Duodenal mucosa (tissue), 2 donors: ENCODE results near the gene C12orf42.

Experiments used
- H3K27ac ChIP-seq: one replicate; pipeline ENCODE4 v1.7.0; 2013; ENCODE audit warnings: low read depth, low read length
- H3K27me3 ChIP-seq, 2 donors: one replicate each; pipeline ENCODE4 v1.7.0; 2013; ENCODE audit warnings: low read length in 2 of 2, control low read depth in 1 of 2; ENCODE audit not compliant: insufficient read depth in 2 of 2, control insufficient read depth in 1 of 2
- H3K36me3 ChIP-seq, 2 donors: one replicate each; pipeline ENCODE4 v1.7.0; 2013; ENCODE audit warnings: low read length in 2 of 2, control low read depth in 1 of 2; ENCODE audit not compliant: insufficient read depth in 2 of 2, control insufficient read depth in 1 of 2
- H3K4me1 ChIP-seq, 2 donors: one replicate each; pipeline ENCODE4 v1.7.0; 2013; ENCODE audit warnings: low read length in 2 of 2, control low read depth in 1 of 2; ENCODE audit not compliant: insufficient read depth in 2 of 2, control insufficient read depth in 1 of 2
- H3K4me3 ChIP-seq, 2 donors: one replicate each; pipeline ENCODE4 v1.7.0; 2013; ENCODE audit warnings: low read length in 2 of 2, low read depth in 1 of 2
- H3K9ac ChIP-seq, 2 donors: one replicate each; pipeline ENCODE4 v1.7.0; 2013; ENCODE audit warnings: low read length in 2 of 2, low read depth in 1 of 2
- H3K9me3 ChIP-seq, 2 donors: one replicate each; pipeline ENCODE4 v1.7.0; 2013; ENCODE audit warnings: low read length in 2 of 2, control low read depth in 1 of 2; ENCODE audit not compliant: control insufficient read depth in 1 of 2

C12orf42 gene

GRCh38 chr12:103279444-103279843 is 216.3 kb downstream of the C12orf42 start:
- Histone ChIP-seq H3K27me3 (no peaks in the 10 kb centered on the region), H3K27ac (no peak overlapping the region), H3K9me3 (no peaks in the 10 kb centered on the region), H3K4me1 (no peaks in the 10 kb centered on the region), H3K4me3 (no peak overlapping the region), H3K9ac (no peak overlapping the region), H3K36me3 (no peaks in the 10 kb centered on the region)

- Histone ChIP-seq H3K27ac (no peak overlapping the region), H3K4me1 (no peaks in the 10 kb centered on the region), H3K27me3 (no peaks in the 10 kb centered on the region), H3K4me3 (no peak overlapping the region), H3K9me3 (no peaks in the 10 kb centered on the region), H3K36me3 (no peaks in the 10 kb centered on the region), H3K9ac (no peak overlapping the region)
Measured at GRCh38 chr12:103278329-103278728, 217.4 kb downstream of the C12orf42 start.

- Histone ChIP-seq H3K4me1 (no peaks in the 10 kb centered on the region), H3K27me3 (no peaks in the 10 kb centered on the region), H3K27ac (no peak overlapping the region), H3K9me3 (no peaks in the 10 kb centered on the region), H3K36me3 (no peaks in the 10 kb centered on the region), H3K4me3 (no peak overlapping the region), H3K9ac (no peak overlapping the region)
Measured at GRCh38 chr12:103273645-103274044, 222.1 kb downstream of the C12orf42 start.

GRCh38 chr12:103272949-103273348 is 222.8 kb downstream of the C12orf42 start:
- Histone ChIP-seq H3K4me3 (no peak overlapping the region), H3K27ac (no peak overlapping the region), H3K4me1 (no peaks in the 10 kb centered on the region), H3K36me3 (no peaks in the 10 kb centered on the region), H3K9me3 (no peaks in the 10 kb centered on the region), H3K27me3 (no peaks in the 10 kb centered on the region), H3K9ac (no peak overlapping the region)

GRCh38 chr12:103269946-103270345 is 225.8 kb downstream of the C12orf42 start:
- Histone ChIP-seq H3K4me1 (no peaks in the 10 kb centered on the region), H3K27me3 (no peaks in the 10 kb centered on the region), H3K9ac (no peak overlapping the region), H3K4me3 (no peak overlapping the region), H3K36me3 (no peaks in the 10 kb centered on the region), H3K9me3 (no peaks in the 10 kb centered on the region), H3K27ac (no peak overlapping the region)

- Histone ChIP-seq H3K9me3 (no peaks in the 10 kb centered on the region), H3K4me1 (no peaks in the 10 kb centered on the region), H3K27me3 (no peaks in the 10 kb centered on the region), H3K9ac (no peak overlapping the region), H3K27ac (no peak overlapping the region), H3K4me3 (no peak overlapping the region), H3K36me3 (no peaks in the 10 kb centered on the region)
Measured at GRCh38 chr12:103268831-103269514, 226.8 kb downstream of the C12orf42 start.

- no peaks in the 10 kb centered on the region for H3K4me1 ChIP-seq
- no peak overlapping the region for H3K9ac ChIP-seq
Measured at GRCh38 chr12:103257763-103258162, 238.0 kb downstream of the C12orf42 start.

More at GRCh38 chr12:103257763-103258162, 238.0 kb downstream of the C12orf42 start:
- Histone ChIP-seq H3K4me3 (no peak overlapping the region), H3K27ac (no peak overlapping the region), H3K9me3 (no peaks in the 10 kb centered on the region), H3K27me3 (no peaks in the 10 kb centered on the region), H3K36me3 (no peaks in the 10 kb centered on the region)
